Neural crest cell (in vitro differentiated cells): ENCODE data around the gene FSCN2. TPM values are rescaled to one million over a fixed set of nuclear protein-coding genes. Genes with fewer than 3 reads are reported as not detected.

Experiments used
- DNase-seq: peaks from one replicate; pipeline ENCODE4 v3.0.0; 2021; ENCODE audit warnings: low read depth, mixed read lengths, low spot score
- H3K27ac Mint-ChIP-seq: one replicate; pipeline ENCODE4 v1.8.0; 2021; ENCODE audit warnings: mild to moderate bottlenecking, mixed read lengths; ENCODE audit not compliant: unreplicated experiment
- H3K27me3 Mint-ChIP-seq: 2 replicates; pipeline ENCODE4 v1.8.0; 2021; ENCODE audit warnings: low read depth, mild to moderate bottlenecking, mixed read lengths
- H3K36me3 Mint-ChIP-seq: 2 replicates; pipeline ENCODE4 v1.8.0; 2021; ENCODE audit warnings: low read depth, mild to moderate bottlenecking, mixed read lengths
- H3K4me1 Mint-ChIP-seq: 2 replicates; pipeline ENCODE4 v1.8.0; 2021; ENCODE audit warnings: mixed read lengths
- H3K4me3 Mint-ChIP-seq: one replicate; pipeline ENCODE4 v1.8.0; 2021; ENCODE audit warnings: mild to moderate bottlenecking, mixed read lengths
- H3K9me3 Mint-ChIP-seq: 2 replicates; pipeline ENCODE4 v1.8.0; 2021; ENCODE audit warnings: mixed read lengths
- CTCF ChIP-seq: fragments of 200-600 bp; sonication (generic); conservative IDR thresholded peaks from 2 replicates; pipeline ENCODE4 v1.5.0; 2021; ENCODE audit warnings: antibody characterized with exemption, mild to moderate bottlenecking
- total RNA-seq: library from RNA; stranded (reverse); gene quantifications from 2 replicates; pipeline ENCODE4 v1.2.1, GENCODE V29; 2021

Gene FSCN2
- total RNA-seq, 1 donor from 2014 or later = 0.56 TPM

- H3K4me3 Mint-ChIP-seq = peak overlapping the region; percentile 92
- peaks cover 2% of the 10 kb centered on the region for H3K36me3 Mint-ChIP-seq
- H3K27me3 Mint-ChIP-seq = peaks cover 44% of the 10 kb centered on the region
- no peak for DNase-seq
- peaks cover 32% of the 10 kb centered on the region for H3K4me1 Mint-ChIP-seq
- no peak overlapping the region for H3K27ac Mint-ChIP-seq
- H3K9me3 Mint-ChIP-seq = no peaks in the 10 kb centered on the region
- TF ChIP-seq CTCF = no peak
Observed at GRCh38 chr17:81517009-81517338, 11.2 kb upstream of the FSCN2 start.

- H3K4me1 Mint-ChIP-seq = peaks cover 32% of the 10 kb centered on the region
- TF ChIP-seq CTCF = no peak
- H3K4me3 Mint-ChIP-seq = peak overlapping the region; percentile 81
- DNase-seq = no peak
- H3K27me3 Mint-ChIP-seq = peaks cover 50% of the 10 kb centered on the region
- no peaks in the 10 kb centered on the region for H3K36me3 Mint-ChIP-seq
- H3K27ac Mint-ChIP-seq = no peak overlapping the region
- no peaks in the 10 kb centered on the region for H3K9me3 Mint-ChIP-seq
Observed at GRCh38 chr17:81517339-81518112, 10.7 kb upstream of the FSCN2 start.

- Mint-ChIP-seq H3K27ac (no peak overlapping the region), H3K4me1 (peaks cover 38% of the 10 kb centered on the region), H3K4me3 (peak overlapping the region; percentile 81), H3K9me3 (no peaks in the 10 kb centered on the region), H3K27me3 (peaks cover 54% of the 10 kb centered on the region), H3K36me3 (no peaks in the 10 kb centered on the region)
- no peak for DNase-seq
- TF ChIP-seq CTCF = no peak
Observed at GRCh38 chr17:81518113-81518784, 9.9 kb upstream of the FSCN2 start.

DNA sequence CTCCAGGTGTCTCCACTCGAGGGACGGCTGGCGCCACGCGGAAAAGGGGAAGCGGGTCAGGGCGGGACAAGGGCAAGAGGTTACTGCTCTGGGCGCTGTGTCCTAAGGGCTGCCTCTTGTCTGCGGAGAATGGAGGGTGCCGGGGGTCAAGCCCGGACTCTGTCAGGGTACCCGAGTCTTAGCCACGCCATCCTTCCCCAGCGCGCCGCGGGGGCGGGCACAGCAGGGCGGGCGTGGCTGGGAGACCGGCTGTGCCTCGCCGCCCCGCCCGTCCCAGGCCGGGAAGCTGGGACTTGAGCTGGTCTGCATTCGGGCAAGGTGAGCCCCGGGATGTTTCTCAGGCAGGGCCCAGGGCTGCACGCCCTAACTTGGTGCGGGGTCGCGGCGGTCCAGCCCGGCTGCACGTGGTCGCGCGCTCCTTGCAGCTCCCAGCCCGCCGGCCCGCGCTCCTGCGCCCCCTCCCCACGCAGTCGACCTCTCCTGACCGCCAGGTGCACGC is 9.3 kb upstream of the FSCN2 start:
- Mint-ChIP-seq H3K27me3 (peaks cover 50% of the 10 kb centered on the region), H3K27ac (no peak overlapping the region), H3K36me3 (no peaks in the 10 kb centered on the region), H3K4me3 (peak overlapping the region; percentile 81), H3K4me1 (peaks cover 35% of the 10 kb centered on the region), H3K9me3 (no peaks in the 10 kb centered on the region)
- no peak for DNase-seq
- TF ChIP-seq CTCF = no peak

DNA sequence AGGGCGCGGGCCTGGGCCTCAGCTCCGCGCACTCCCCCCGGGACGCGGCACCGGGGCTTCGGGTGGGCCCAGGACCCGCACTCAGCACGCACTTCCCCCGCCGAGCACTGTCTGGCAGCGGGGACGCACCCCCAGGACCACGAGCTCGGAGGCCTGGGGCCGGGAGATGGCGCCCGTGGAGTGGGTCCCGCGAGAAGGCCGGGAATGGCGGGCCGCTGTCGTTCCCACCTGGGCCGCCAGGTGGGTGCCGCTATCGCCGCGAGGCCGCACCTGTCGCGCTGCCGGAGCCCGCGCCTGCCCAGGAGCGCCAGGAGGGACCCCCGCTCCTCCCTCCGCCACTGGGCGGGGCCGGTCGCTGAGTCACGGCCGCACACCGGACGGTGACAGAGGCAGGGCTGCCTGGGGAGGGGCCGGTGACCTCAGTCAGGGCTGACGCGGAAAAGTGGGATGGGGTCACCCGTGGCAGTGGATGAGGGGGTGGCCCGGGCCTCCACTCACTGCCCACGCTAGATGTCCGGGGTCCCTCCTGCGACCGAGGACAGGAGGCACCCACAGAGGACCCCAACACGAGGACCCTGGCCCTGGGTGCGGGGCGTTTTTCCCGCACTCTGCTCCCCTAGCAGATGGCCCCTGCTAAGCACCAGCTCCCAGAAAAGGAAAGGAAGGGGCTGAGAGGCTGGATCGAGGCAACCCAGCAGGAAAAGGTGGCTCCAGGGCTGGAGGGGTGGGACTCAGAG is 8.7 kb upstream of the FSCN2 start:
- no peak for DNase-seq
- TF ChIP-seq CTCF = peak; percentile 67
- H3K4me3 Mint-ChIP-seq = no peak overlapping the region
- H3K36me3 Mint-ChIP-seq = no peaks in the 10 kb centered on the region
- H3K9me3 Mint-ChIP-seq = no peaks in the 10 kb centered on the region
- no peak overlapping the region for H3K27ac Mint-ChIP-seq
- H3K27me3 Mint-ChIP-seq = peaks cover 50% of the 10 kb centered on the region
- H3K4me1 Mint-ChIP-seq = peaks cover 35% of the 10 kb centered on the region
